Measurements from ENCODE around the gene LHFPL2.
A peak's percentile ranks its signal among the peaks of the same experiment; 100 is the strongest.

Gene LHFPL2

DNA sequence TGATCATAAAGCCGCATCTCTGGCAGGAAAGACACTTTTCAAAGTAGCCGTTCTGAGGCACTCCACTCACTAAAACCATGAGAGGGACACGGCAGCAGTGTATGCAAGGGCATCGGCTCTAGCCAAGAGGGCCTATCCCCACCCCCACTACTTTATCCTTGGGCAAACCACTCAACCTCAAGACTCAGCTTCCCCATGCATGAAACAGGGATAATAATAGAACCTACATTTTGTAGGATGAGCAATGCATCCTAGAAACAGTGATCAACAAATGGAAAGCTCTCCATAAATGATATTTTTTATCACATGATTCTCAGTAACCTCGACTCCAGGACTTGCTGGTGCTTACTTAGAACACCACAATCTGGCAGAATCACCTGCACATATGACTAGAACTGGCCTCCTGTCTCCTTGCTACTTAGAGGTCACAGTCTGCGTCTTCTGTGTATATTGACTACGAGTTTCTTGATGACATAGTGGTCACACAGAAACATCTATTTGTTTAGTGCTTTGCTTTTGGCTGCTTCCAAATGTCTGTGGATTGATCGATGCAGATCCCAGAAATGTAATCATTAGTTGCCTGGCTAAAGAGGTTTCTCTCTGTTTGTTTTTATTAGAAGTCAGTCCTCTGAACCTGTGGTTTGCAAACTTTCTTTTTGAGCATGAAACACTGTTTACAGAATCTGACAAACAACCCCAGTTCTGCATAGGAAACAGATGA is 102.1 kb downstream of the LHFPL2 start:
- no peaks in the 10 kb centered on the region for H3K36me3 ChIP-seq (ENCODE audit: insufficient read depth, low read length)
- peak overlapping the region; percentile 60 for H3K27ac ChIP-seq (ENCODE audit: low read depth, low read length)
- no peak overlapping the region for H3K9ac ChIP-seq (ENCODE audit: low read length)
- no peaks in the 10 kb centered on the region for H3K27me3 ChIP-seq (ENCODE audit: control insufficient read depth in 1 of 2, insufficient read depth in 2 of 2, low read length in 2 of 2)
- H3K9me3 ChIP-seq (ENCODE audit: low read length), result no peaks in the 10 kb centered on the region
- no peak overlapping the region for H3K4me3 ChIP-seq (ENCODE audit: low read depth in 1 of 2, low read length in 2 of 2)
- H3K4me1 ChIP-seq (ENCODE audit: insufficient read depth, low read length), result peaks cover 58% of the 10 kb centered on the region

DNA sequence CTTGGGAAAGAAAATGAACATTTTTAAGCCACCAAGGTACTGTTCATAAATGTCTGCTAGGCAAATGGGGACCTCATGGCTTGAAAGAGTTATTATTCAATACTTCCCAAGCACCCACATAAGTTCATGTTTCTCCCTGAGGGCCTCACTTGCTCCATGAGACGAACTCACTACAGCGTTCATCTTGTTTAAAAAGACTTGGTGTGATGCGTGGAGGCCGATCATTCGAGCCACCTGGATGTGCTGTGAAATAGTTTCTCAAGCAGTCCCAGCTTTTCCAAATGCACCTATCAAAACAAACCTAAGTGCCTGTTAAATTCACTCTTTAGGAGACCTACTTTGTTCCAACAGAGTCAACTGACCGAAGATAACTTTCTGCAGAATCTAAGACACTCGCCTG is 103.2 kb downstream of the LHFPL2 start:
- H3K27ac ChIP-seq (ENCODE audit: low read depth, low read length), result no peak overlapping the region
- H3K27me3 ChIP-seq (ENCODE audit: control insufficient read depth in 1 of 2, insufficient read depth in 2 of 2, low read length in 2 of 2), result no peaks in the 10 kb centered on the region
- peaks cover 61% of the 10 kb centered on the region for H3K4me1 ChIP-seq (ENCODE audit: insufficient read depth, low read length)
- no peak overlapping the region for H3K4me3 ChIP-seq (ENCODE audit: low read depth in 1 of 2, low read length in 2 of 2)
- H3K36me3 ChIP-seq (ENCODE audit: insufficient read depth, low read length), result no peaks in the 10 kb centered on the region
- H3K9me3 ChIP-seq (ENCODE audit: low read length), result no peaks in the 10 kb centered on the region
- no peak overlapping the region for H3K9ac ChIP-seq (ENCODE audit: low read length)

DNA sequence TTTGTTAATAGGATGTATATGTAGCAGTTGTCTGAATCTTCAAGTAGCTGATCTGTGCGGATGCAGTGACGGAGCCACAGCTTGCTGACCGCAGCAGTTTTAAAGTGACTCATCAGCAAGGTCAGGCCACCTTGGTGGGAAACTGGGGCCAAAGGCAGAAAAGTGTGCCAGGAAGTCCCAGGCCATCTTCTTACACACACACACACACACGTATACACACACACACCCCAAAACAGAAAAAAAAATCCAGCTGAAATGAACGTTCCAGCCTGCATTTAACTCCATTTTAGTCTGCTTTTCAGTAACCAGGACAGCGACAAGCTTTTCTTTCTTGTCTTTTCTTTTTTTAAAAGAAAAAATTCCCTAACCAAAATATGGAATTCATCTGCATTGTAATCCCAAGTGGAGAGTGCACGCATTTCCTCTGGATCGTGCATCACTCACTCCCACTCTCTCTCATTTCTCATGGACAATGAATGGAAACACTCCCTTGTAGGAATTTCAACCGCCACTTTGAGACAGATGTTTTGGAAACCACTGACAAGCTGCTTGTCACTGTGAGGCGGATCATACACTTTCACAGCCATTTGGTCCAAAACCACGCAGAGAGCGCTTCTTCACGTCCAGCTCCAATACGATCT is 103.9 kb downstream of the LHFPL2 start:
- Histone ChIP-seq H3K36me3 (ENCODE audit: insufficient read depth, low read length) (no peaks in the 10 kb centered on the region), H3K9me3 (ENCODE audit: low read length) (no peaks in the 10 kb centered on the region), H3K9ac (ENCODE audit: low read length) (no peak overlapping the region), H3K4me1 (ENCODE audit: insufficient read depth, low read length) (peaks cover 68% of the 10 kb centered on the region), H3K27me3 (ENCODE audit: control insufficient read depth in 1 of 2, insufficient read depth in 2 of 2, low read length in 2 of 2) (no peaks in the 10 kb centered on the region), H3K4me3 (ENCODE audit: low read depth in 1 of 2, low read length in 2 of 2) (no peak overlapping the region), H3K27ac (ENCODE audit: low read depth, low read length) (no peak overlapping the region)

DNA sequence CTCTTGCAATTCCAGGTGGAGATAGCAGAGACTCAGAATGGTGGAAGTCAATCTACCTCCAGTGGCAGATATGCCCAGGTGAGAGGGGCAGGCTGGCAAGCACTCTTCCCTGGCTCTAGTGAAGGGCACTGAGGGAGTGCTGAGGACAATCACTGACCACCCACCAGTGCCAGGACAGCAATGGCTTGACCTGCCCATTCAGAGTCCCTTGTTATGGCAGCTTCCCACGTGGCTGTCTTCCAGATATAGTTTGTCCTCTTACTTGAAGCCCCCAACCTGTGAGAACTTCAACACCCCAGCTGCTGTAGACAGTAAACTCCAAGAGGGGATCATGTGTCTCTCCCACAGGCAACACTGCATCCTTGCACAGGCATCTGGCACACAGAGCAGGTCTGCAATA is 104.7 kb downstream of the LHFPL2 start:
- Histone ChIP-seq H3K27ac (ENCODE audit: low read depth, low read length) (no peak overlapping the region), H3K27me3 (ENCODE audit: control insufficient read depth in 1 of 2, insufficient read depth in 2 of 2, low read length in 2 of 2) (no peaks in the 10 kb centered on the region), H3K4me1 (ENCODE audit: insufficient read depth, low read length) (peaks cover 70% of the 10 kb centered on the region), H3K36me3 (ENCODE audit: insufficient read depth, low read length) (no peaks in the 10 kb centered on the region), H3K9ac (ENCODE audit: low read length) (no peak overlapping the region), H3K4me3 (ENCODE audit: low read depth in 1 of 2, low read length in 2 of 2) (no peak overlapping the region), H3K9me3 (ENCODE audit: low read length) (no peaks in the 10 kb centered on the region)

DNA sequence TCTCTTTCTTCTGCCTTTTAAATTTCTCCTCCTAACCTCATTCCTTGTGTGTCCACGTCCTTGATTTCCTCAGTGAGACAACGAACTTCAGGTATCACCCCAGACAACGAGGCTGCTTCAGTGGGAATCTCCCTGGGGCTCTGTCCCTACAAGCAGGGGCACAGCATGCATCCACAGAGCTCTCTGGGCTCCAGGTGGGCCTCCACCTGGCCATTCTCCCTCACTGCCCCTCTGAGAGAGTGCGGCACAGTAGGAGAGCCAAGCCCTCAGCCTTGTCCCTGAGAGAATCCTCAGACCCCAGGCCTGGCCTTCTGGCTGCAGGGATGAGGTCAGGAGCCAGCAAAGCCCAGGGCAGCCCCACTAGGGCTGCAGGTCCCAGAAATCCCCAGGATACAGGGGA is 105.3 kb downstream of the LHFPL2 start:
- H3K27ac ChIP-seq (ENCODE audit: low read depth, low read length), result no peak overlapping the region
- peaks cover 67% of the 10 kb centered on the region for H3K4me1 ChIP-seq (ENCODE audit: insufficient read depth, low read length)

DNA sequence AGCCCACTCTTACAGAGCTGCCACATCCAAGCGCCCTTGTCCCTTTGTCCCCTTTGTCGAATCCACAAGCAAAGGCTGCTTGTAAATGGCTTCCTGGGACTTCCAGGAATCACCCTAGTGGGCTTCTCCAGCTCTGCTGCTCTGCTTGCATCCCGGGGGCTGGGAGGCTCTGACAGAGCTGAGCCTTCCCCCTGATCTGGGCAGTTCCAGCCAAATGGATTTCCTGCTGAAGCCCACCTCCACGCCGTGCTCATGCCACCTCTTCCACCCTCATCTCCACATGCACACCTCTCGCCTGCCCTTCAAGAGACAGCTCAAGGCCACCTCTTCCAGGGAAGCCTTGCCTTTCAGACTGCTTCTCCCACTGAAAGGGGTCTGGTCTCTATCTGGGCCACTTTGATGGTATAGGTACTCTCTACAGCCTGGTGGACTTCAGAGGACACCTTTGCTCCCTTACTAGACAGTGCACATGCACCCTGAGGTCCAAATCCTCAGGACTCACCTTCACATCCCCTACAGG is 106.2 kb downstream of the LHFPL2 start:
- peaks cover 64% of the 10 kb centered on the region for H3K4me1 ChIP-seq (ENCODE audit: insufficient read depth, low read length)
- H3K27ac ChIP-seq (ENCODE audit: low read depth, low read length), result no peak overlapping the region

More for the DNA sequence above, 105.3 kb downstream of the LHFPL2 start:
- no peaks in the 10 kb centered on the region for H3K9me3 ChIP-seq (ENCODE audit: low read length)
- H3K9ac ChIP-seq (ENCODE audit: low read length), result no peak overlapping the region
- H3K27me3 ChIP-seq (ENCODE audit: control insufficient read depth in 1 of 2, insufficient read depth in 2 of 2, low read length in 2 of 2), result no peaks in the 10 kb centered on the region
- H3K4me3 ChIP-seq (ENCODE audit: low read depth in 1 of 2, low read length in 2 of 2), result no peak overlapping the region
- H3K36me3 ChIP-seq (ENCODE audit: insufficient read depth, low read length), result no peaks in the 10 kb centered on the region

DNA sequence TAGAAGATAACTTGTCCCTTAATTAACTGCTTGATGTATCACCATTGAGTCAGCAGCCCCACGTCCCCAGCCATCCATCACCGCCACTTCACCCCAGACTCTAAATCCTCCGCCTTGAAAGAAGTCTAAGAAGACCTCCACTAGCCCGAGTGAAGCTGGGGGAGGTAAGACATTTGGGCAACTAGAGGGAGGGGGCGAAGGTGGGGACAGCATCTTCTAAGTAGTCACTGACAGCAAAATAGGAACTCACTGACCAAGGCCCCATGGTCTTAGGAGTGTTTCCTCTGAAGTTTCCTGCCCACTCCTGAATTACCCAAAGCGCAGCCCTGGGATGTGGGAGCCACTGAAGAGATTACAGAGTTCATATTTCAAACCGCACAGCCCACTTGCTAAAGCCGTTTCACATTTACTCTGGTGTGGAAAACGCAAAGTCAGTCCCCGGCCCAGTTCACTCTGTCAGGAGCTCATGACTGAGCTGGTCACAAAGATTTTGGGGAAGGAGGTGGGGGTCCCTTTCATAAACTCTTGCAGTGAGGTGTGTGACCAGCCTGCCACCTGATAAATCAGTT is 107.4 kb downstream of the LHFPL2 start:
- Histone ChIP-seq H3K36me3 (ENCODE audit: insufficient read depth, low read length) (no peaks in the 10 kb centered on the region), H3K9me3 (ENCODE audit: low read length) (no peaks in the 10 kb centered on the region), H3K9ac (ENCODE audit: low read length) (no peak overlapping the region), H3K4me1 (ENCODE audit: insufficient read depth, low read length) (peaks cover 52% of the 10 kb centered on the region), H3K27ac (ENCODE audit: low read depth, low read length) (no peak overlapping the region), H3K27me3 (ENCODE audit: control insufficient read depth in 1 of 2, insufficient read depth in 2 of 2, low read length in 2 of 2) (no peaks in the 10 kb centered on the region), H3K4me3 (ENCODE audit: low read depth in 1 of 2, low read length in 2 of 2) (no peak overlapping the region)

More for the DNA sequence above, 106.2 kb downstream of the LHFPL2 start:
- no peak overlapping the region for H3K9ac ChIP-seq (ENCODE audit: low read length)
- H3K9me3 ChIP-seq (ENCODE audit: low read length), result no peaks in the 10 kb centered on the region
- H3K27me3 ChIP-seq (ENCODE audit: control insufficient read depth in 1 of 2, insufficient read depth in 2 of 2, low read length in 2 of 2), result no peaks in the 10 kb centered on the region
- no peak overlapping the region for H3K4me3 ChIP-seq (ENCODE audit: low read depth in 1 of 2, low read length in 2 of 2)
- no peaks in the 10 kb centered on the region for H3K36me3 ChIP-seq (ENCODE audit: insufficient read depth, low read length)

DNA sequence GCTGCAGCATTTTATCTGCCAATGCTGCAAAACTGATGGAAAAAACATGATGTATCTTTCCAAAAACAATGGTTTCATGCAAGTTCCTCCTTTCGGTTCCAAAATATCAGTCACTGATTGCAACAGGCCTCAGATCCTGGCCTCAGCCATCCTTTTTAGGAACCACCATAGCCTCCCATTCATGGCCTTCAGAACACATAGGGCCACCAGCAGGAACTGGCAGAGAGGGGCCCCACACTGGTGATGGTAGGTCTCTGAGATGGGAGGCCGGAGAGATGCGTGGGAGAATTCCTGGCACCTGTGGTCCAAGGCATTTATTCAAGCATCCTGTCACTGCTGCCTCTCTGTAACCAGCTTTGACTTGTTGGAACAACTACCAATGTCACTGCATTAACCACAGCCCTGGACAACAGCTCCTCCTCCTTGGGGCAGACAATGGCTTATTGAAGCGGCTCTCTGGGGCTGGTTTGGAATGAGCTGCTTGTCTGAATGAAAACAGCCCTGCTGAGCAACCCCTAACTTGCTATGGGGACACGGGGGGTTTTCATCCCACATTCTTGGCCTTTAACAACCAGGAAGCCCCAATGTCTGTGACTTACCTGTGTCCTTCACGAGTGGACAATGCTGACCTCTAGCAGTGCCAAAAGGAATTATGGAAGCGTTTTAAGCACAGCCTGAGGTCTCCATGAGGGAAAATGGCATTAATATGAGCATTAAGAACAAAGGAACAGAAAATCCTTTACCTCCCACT is 108.1 kb downstream of the LHFPL2 start:
- no peak overlapping the region for H3K9ac ChIP-seq (ENCODE audit: low read length)

DNA sequence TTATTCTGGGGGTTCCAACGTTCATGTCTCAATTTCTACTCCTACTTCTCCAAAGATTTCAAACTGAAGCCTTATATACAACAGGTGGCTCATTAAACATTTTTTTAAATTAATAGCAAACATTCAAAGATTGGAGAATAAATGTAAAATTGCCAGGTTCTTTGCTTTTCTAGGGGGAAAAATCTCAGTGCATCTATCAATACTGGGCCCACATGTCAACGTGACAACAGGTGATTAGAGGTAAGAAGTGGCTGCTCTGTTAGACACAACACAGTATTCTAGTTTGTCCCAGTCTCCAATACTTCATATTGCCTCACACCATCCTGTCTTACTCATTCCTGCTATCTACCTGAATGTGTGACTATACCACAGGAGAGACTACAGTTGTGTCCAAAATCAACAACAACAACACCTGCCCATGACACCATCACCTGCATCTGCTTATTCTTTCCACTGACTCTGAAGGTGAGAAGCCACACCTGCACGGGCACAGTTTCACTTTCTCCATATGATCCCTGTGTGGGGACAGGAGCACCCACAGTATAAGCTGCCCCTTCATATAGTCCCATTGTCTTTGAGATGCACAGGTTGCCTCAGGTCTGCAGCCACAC is 110.2 kb downstream of the LHFPL2 start:
- no peaks in the 10 kb centered on the region for H3K9me3 ChIP-seq (ENCODE audit: low read length)
- H3K4me3 ChIP-seq (ENCODE audit: low read depth in 1 of 2, low read length in 2 of 2), result no peak overlapping the region
- no peak overlapping the region for H3K27ac ChIP-seq (ENCODE audit: low read depth, low read length)
- H3K4me1 ChIP-seq (ENCODE audit: insufficient read depth, low read length), result peaks cover 46% of the 10 kb centered on the region
- no peak overlapping the region for H3K9ac ChIP-seq (ENCODE audit: low read length)
- no peaks in the 10 kb centered on the region for H3K36me3 ChIP-seq (ENCODE audit: insufficient read depth, low read length)
- no peaks in the 10 kb centered on the region for H3K27me3 ChIP-seq (ENCODE audit: control insufficient read depth in 1 of 2, insufficient read depth in 2 of 2, low read length in 2 of 2)

More for the DNA sequence above, 108.1 kb downstream of the LHFPL2 start:
- H3K4me3 ChIP-seq (ENCODE audit: low read depth in 1 of 2, low read length in 2 of 2), result no peak overlapping the region
- H3K27ac ChIP-seq (ENCODE audit: low read depth, low read length), result no peak overlapping the region
- no peaks in the 10 kb centered on the region for H3K9me3 ChIP-seq (ENCODE audit: low read length)
- no peaks in the 10 kb centered on the region for H3K27me3 ChIP-seq (ENCODE audit: control insufficient read depth in 1 of 2, insufficient read depth in 2 of 2, low read length in 2 of 2)
- H3K4me1 ChIP-seq (ENCODE audit: insufficient read depth, low read length), result peaks cover 50% of the 10 kb centered on the region
- no peaks in the 10 kb centered on the region for H3K36me3 ChIP-seq (ENCODE audit: insufficient read depth, low read length)

DNA sequence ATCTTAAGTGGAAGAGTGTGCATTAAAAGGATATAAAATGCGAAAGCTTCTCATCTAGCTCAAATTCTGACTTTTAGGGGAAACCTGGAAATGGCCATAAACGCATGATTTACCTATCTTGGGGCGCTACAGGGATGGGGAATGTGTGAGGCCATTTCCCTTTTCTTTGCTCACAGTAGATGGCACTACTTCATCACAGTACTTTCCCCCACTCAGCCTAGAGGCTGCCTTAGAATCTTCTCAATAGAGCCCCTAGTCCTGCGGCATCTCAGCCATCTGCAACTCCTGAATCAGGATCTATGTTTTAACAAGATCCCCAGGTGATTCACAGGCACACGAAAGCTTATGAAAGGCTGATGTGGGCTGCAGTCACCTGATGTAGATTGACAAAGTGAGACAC is 110.8 kb downstream of the LHFPL2 start:
- Histone ChIP-seq H3K36me3 (ENCODE audit: insufficient read depth, low read length) (no peaks in the 10 kb centered on the region), H3K9me3 (ENCODE audit: low read length) (no peaks in the 10 kb centered on the region), H3K27me3 (ENCODE audit: control insufficient read depth in 1 of 2, insufficient read depth in 2 of 2, low read length in 2 of 2) (no peaks in the 10 kb centered on the region), H3K4me1 (ENCODE audit: insufficient read depth, low read length) (peaks cover 43% of the 10 kb centered on the region), H3K27ac (ENCODE audit: low read depth, low read length) (no peak overlapping the region), H3K4me3 (ENCODE audit: low read depth in 1 of 2, low read length in 2 of 2) (no peak overlapping the region), H3K9ac (ENCODE audit: low read length) (no peak overlapping the region)

DNA sequence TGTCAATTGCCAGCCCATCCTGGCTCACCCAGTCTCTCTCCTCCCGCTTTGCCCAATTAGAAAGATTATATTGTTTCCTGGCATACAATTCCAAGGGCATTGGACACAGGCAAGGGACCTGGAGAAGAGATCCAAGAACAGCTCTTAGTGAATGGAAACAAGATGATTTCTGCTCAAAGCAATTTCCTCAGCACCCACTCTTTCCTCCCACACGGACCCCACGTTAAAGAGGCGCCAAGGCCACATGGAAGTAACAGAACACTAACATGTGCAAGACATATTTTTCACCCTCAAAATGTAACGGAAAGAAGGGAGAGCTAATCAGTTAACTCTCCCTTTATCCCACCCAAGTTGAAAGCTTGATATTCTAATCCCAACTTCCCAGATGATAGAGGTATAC is 111.2 kb downstream of the LHFPL2 start:
- H3K27me3 ChIP-seq (ENCODE audit: control insufficient read depth in 1 of 2, insufficient read depth in 2 of 2, low read length in 2 of 2), result no peaks in the 10 kb centered on the region
- H3K36me3 ChIP-seq (ENCODE audit: insufficient read depth, low read length), result no peaks in the 10 kb centered on the region
- no peaks in the 10 kb centered on the region for H3K9me3 ChIP-seq (ENCODE audit: low read length)
- H3K9ac ChIP-seq (ENCODE audit: low read length), result no peak overlapping the region
- no peak overlapping the region for H3K27ac ChIP-seq (ENCODE audit: low read depth, low read length)
- no peak overlapping the region for H3K4me3 ChIP-seq (ENCODE audit: low read depth in 1 of 2, low read length in 2 of 2)
- peaks cover 39% of the 10 kb centered on the region for H3K4me1 ChIP-seq (ENCODE audit: insufficient read depth, low read length)

Data from muscle layer of colon (tissue), 2 donors.